Vagina (tissue), 2 donors: Measurements from ENCODE around the gene BAIAP2L1. TPM values are rescaled to one million over a fixed set of nuclear protein-coding genes. Genes with fewer than 3 reads are reported as not detected.
A peak's percentile ranks its signal among the peaks of the same experiment; 100 is the strongest.
"Not testable (repeated sequence)": the region's sequence is repeated elsewhere in the genome, so short reads cannot be mapped to it uniquely, and the experiment has no call there.

Experiments used
- DNase-seq, 2 donors: peaks; one replicate each; pipeline ENCODE4 v3.0.0-alpha.2; 2017; ENCODE audit errors: extremely low spot score in 2 of 2
- H3K27ac ChIP-seq: fragments of 200-600 bp; sonication (generic); one replicate; pipeline ENCODE4 v1.5.1; 2019
- H3K27me3 ChIP-seq: fragments of 200-600 bp; sonication (generic); one replicate; pipeline ENCODE4 v1.5.1; 2019
- H3K36me3 ChIP-seq, 2 donors: fragments of 200-600 bp; sonication (generic); one replicate each; pipeline ENCODE4 v1.5.1; 2017 to 2019
- H3K4me1 ChIP-seq: fragments of 200-600 bp; sonication (generic); one replicate; pipeline ENCODE4 v1.5.1; 2019
- H3K4me3 ChIP-seq, 2 donors: fragments of 200-600 bp; sonication (generic); 1 replicate in 1 of 2; 2 replicates in 1 of 2; pipeline ENCODE4 v1.5.1; 2016 to 2019
- H3K9me3 ChIP-seq: fragments of 200-600 bp; sonication (generic); one replicate; pipeline ENCODE4 v1.5.1; 2019
- POLR2A ChIP-seq, 2 donors: fragments of 450-650 bp; IDR thresholded peaks; one replicate each; pipeline ENCODE4 v1.6.1; 2017; ENCODE audit warnings: antibody characterized with exemption in 2 of 2, mild to moderate bottlenecking in 2 of 2, moderate library complexity in 2 of 2
- POLR2AphosphoS5 ChIP-seq, 2 donors: sonication (generic); formaldehyde crosslinking; IDR thresholded peaks; one replicate each; pipeline ENCODE4 v1.9.0; 2017; ENCODE audit warnings: antibody characterized with exemption in 2 of 2, mild to moderate bottlenecking in 2 of 2, low read depth in 1 of 2; ENCODE audit not compliant: insufficient read depth in 1 of 2
- intact Hi-C: fragments of 100-400 bp; cut with DNase I; formaldehyde crosslinking; loops from one replicate; pipeline ENCODE4 v1.15.1; 2023
- total RNA-seq: library from RNA; depleted of rRNA; stranded (reverse); fragments of >200 nt; gene quantifications from one replicate; pipeline ENCODE4 v1.2.3, GENCODE V29; 2016
- TF ChIP-seq, protein P1 (sequence below), 3 experiments: fragments of 450-650 bp in 2 of 3; fragments of 200-600 bp in 1 of 3; sonication (generic) in 1 of 3; IDR thresholded peaks; one replicate each; pipeline ENCODE4 v1.5.1; 2017 to 2019; ENCODE audit warnings: antibody characterized with exemption in 3 of 3, mild to moderate bottlenecking in 2 of 3, moderate library complexity in 2 of 3

The BAIAP2L1 gene
- total RNA-seq, 1 donor from 2014 or later, result 17.2 TPM

GRCh38 chr7:98429799-98430198 is 28.9 kb upstream of the BAIAP2L1 start:
- DNase-seq, result no peak
- Histone ChIP-seq H3K4me1 (no peaks in the 10 kb centered on the region), H3K9me3 (no peaks in the 10 kb centered on the region), H3K27me3 (no peaks in the 10 kb centered on the region), H3K27ac (no peak overlapping the region), H3K4me3 (no peak overlapping the region), H3K36me3 (no peaks in the 10 kb centered on the region)
- TF ChIP-seq POLR2AphosphoS5 (IDR thresholded peaks at IDR 0.05; ENCODE audit: insufficient read depth in 1 of 2, low read depth in 1 of 2) (no peak), POLR2A (IDR thresholded peaks at IDR 0.05) (no peak)
- TF ChIP-seq, protein P1, sequence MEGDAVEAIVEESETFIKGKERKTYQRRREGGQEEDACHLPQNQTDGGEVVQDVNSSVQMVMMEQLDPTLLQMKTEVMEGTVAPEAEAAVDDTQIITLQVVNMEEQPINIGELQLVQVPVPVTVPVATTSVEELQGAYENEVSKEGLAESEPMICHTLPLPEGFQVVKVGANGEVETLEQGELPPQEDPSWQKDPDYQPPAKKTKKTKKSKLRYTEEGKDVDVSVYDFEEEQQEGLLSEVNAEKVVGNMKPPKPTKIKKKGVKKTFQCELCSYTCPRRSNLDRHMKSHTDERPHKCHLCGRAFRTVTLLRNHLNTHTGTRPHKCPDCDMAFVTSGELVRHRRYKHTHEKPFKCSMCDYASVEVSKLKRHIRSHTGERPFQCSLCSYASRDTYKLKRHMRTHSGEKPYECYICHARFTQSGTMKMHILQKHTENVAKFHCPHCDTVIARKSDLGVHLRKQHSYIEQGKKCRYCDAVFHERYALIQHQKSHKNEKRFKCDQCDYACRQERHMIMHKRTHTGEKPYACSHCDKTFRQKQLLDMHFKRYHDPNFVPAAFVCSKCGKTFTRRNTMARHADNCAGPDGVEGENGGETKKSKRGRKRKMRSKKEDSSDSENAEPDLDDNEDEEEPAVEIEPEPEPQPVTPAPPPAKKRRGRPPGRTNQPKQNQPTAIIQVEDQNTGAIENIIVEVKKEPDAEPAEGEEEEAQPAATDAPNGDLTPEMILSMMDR (IDR thresholded peaks at IDR 0.05), result no peak
- intact Hi-C loops, result no loop called here

DNA sequence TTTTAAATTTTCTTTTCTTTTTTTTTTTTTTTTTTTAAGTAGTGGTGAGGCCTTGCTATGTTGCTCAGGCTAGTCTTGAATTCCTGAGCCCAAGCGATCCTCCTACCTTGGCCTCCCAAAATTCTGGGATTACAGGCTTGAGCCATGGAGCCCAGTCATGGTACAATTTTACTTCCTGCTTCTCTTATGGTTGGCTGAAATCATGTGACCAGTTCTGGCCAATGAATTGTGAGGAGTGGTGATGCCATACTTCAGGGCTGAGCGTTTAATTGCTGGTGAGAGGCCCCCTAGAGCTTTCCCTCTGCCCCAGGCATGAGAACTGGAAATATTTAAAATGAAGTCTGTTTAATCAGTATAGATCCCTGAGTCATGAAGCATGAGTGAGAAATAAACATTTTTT is 22.2 kb upstream of the BAIAP2L1 start:
- no peaks in the 10 kb centered on the region for H3K36me3 ChIP-seq
- no peaks in the 10 kb centered on the region for H3K4me1 ChIP-seq
- no peak overlapping the region for H3K4me3 ChIP-seq
- H3K9me3 ChIP-seq, result no peaks in the 10 kb centered on the region
- DNase-seq, result no peak
- intact Hi-C loops, result no loop called here
- TF ChIP-seq POLR2AphosphoS5 (IDR thresholded peaks at IDR 0.05; ENCODE audit: insufficient read depth in 1 of 2, low read depth in 1 of 2), result no peak
- TF ChIP-seq, protein P1 (IDR thresholded peaks at IDR 0.05), result no peak
- no peak for TF ChIP-seq POLR2A (IDR thresholded peaks at IDR 0.05)
- no peaks in the 10 kb centered on the region for H3K27me3 ChIP-seq
- no peak overlapping the region for H3K27ac ChIP-seq

DNA sequence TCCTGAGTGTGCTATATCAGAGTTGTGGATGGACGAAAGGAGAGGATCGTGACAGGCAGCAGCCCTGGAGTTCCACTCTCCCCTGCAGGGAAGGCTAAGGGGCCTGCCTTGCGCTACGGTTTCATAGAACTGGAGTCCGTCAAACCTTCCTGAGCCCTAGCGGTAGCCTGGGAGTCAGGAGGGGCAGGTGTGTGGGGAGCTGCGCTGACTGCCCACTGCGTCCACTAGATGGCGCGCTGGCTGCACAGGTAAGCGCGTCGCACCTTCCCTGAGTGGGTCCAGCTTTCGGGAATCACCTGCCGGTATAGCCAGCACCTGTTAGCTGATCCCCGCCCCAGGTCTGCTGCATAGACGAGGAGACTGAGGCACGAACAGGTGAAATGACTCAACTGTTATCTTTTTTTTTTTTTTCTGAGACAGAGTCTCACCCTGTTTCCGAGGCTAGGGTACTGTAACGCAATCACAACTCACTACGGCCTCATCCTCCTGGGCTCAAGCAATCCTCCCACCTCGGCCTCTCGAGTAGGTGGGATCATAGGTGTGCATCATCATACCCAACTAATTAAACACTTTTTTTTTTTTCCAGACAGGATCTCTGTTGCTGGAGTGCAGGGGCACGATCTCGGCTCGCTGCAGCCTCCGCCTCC is 20.2 kb upstream of the BAIAP2L1 start:
- Histone ChIP-seq H3K27me3 (no peaks in the 10 kb centered on the region), H3K4me3 (no peak overlapping the region), H3K9me3 (no peaks in the 10 kb centered on the region), H3K27ac (no peak overlapping the region), H3K36me3 (no peaks in the 10 kb centered on the region), H3K4me1 (no peaks in the 10 kb centered on the region)
- no peak for DNase-seq
- intact Hi-C loops, result no loop called here
- TF ChIP-seq, protein P1 (IDR thresholded peaks at IDR 0.05), result peak in 2 of 3 experiments; percentile 44 to 58
- no peak for TF ChIP-seq POLR2AphosphoS5 (IDR thresholded peaks at IDR 0.05; ENCODE audit: insufficient read depth in 1 of 2, low read depth in 1 of 2)

DNA sequence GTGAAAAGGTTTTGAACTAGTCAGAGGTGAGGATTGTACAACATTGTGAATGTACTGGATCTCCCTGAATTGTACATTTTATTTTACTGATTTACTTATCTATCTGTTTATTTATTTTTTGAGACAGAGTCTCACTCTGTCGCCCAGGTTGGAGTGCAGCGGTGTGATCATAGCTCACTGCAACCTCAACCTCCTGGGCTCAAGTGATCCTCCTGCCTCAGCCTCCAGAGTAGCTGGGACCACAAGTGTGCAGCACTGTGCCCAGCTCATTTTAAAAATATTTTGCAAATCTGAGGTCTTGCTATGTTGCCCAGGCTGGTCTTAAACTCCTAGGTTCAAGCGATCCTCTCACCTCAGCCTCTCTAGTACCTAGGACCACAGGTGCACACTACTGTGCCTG is 19.1 kb upstream of the BAIAP2L1 start:
- H3K4me1 ChIP-seq, H3K27ac ChIP-seq, H3K4me3 ChIP-seq, H3K9me3 ChIP-seq, intact Hi-C loops, H3K27me3 ChIP-seq, H3K36me3 ChIP-seq, DNase-seq: not testable (repeated sequence)

GRCh38 chr7:98419316-98419691 is 18.4 kb upstream of the BAIAP2L1 start:
- H3K36me3 ChIP-seq, H3K27ac ChIP-seq, H3K9me3 ChIP-seq, H3K4me1 ChIP-seq, H3K27me3 ChIP-seq, H3K4me3 ChIP-seq, DNase-seq, intact Hi-C loops: not testable (repeated sequence)

GRCh38 chr7:98418636-98419315 is 17.9 kb upstream of the BAIAP2L1 start:
- Histone ChIP-seq H3K4me3 (no peak overlapping the region), H3K27me3 (no peaks in the 10 kb centered on the region), H3K9me3 (no peaks in the 10 kb centered on the region), H3K36me3 (no peaks in the 10 kb centered on the region), H3K4me1 (no peaks in the 10 kb centered on the region), H3K27ac (no peak overlapping the region)
- TF ChIP-seq POLR2AphosphoS5 (IDR thresholded peaks at IDR 0.05; ENCODE audit: insufficient read depth in 1 of 2, low read depth in 1 of 2), result no peak
- TF ChIP-seq POLR2A (IDR thresholded peaks at IDR 0.05), result no peak
- TF ChIP-seq, protein P1 (IDR thresholded peaks at IDR 0.05), result no peak
- intact Hi-C loops, result no loop called here
- DNase-seq, result no peak
